Ovary (tissue), 3 donors: ENCODE results near the gene ZNF524.

ENCODE experiments used
- CTCF ChIP-seq, 3 donors: fragments of 450-650 bp in 2 of 3; fragments of 200-600 bp in 1 of 3; IDR thresholded peaks; one replicate each; pipeline versions ENCODE4 v1.5.1 to v1.8.0; 2016 to 2022; ENCODE audit warnings: antibody characterized with exemption in 3 of 3, mild to moderate bottlenecking in 1 of 3
- EP300 ChIP-seq: sonication (generic); formaldehyde crosslinking; IDR thresholded peaks from one replicate; pipeline ENCODE4 v1.6.1; 2017; ENCODE audit warnings: antibody characterized with exemption
- donor health status: DM: no; HTN: no; CAD: no.

- TF ChIP-seq CTCF (IDR thresholded peaks at IDR 0.05) (no peak), EP300 (no peak)
Observed at GRCh38 chr19:55637534-55637933, 37.4 kb downstream of the ZNF524 start.
